GM21515 (cell line): Measurements from ENCODE around the gene AGXT.

ENCODE experiments used
- ATAC-seq: cut with Tn5 transposase; IDR thresholded peaks from one replicate; pipeline ENCODE4 v1.9.1; 2021; ENCODE audit not compliant: unreplicated experiment

AGXT gene

DNA sequence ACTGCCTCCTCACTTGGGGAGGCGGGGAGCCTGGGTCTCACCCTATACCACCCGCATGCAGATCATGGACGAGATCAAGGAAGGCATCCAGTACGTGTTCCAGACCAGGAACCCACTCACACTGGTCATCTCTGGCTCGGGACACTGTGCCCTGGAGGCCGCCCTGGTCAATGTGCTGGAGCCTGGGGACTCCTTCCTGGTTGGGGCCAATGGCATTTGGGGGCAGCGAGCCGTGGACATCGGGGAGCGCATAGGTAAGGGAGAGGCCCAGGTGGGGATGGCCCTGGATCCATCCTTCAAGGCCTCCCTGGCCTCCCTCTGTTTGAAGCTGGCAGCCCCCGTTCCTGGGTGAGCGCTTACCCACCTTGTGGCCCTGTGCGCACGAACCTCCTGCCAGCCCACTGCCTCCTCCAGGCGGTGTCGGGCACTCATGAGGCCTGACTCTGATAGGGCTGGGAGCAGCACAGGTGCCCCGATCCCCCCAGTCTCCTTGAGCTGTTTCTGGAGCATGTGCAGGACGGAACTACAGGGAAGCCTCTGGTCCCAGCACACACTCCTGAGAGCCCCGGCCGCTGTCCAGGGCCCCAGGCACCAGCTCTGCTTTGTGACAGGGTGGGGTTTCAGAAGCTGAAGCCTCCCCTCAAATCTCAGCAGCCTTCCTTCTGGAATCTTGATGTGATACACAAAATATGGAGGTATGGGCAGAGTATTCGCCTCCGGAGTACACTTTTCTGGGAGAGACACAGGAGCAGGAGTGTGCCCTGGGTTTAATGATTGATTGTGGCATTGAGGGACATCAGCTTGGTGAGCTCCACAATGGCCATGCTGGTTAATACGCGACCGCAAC, 708 bp downstream of the AGXT start:
- ATAC-seq, result no peak

DNA sequence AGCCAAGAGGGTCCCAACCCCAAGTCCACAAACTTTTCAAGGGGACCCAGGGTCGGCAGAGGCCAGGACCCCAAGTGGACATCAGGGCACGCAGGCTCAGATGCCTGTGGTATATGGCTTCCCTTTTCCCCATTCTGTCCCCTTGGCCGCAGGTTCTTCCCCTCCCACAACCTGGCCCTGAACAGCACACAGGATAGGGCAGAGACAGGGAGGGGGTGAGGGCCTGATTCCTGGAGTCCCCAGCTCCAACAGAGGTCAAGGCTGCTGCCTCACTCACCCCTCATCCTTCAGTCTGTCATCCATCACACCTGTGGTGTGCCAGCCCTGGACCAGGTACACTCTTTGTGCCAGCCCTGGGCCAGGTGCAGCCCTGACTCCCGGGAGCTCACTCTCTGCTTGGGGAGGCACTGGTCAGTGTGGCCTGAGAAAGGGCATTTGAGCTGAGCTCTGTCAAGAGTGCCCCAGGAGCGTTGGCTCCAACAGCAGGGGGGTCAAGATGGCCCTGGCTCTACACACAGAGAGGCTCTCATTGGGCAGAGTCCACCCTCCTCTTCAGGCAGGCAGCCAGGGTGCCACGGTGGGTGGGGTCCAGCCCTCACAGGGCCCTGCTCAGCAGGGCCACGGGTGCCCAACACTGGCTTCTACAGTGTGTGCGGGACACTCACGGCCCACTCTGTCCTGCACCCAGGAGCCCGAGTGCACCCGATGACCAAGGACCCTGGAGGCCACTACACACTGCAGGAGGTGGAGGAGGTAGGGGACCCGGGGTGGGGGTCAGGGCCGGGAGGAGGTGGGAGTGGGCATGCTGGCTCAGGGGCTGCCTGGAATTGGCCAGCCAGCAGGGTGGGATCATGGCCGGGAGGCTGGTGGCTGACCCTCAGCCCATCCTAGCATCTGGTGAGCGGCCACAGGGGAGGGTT, 1.6 kb downstream of the AGXT start:
- no peak for ATAC-seq

DNA sequence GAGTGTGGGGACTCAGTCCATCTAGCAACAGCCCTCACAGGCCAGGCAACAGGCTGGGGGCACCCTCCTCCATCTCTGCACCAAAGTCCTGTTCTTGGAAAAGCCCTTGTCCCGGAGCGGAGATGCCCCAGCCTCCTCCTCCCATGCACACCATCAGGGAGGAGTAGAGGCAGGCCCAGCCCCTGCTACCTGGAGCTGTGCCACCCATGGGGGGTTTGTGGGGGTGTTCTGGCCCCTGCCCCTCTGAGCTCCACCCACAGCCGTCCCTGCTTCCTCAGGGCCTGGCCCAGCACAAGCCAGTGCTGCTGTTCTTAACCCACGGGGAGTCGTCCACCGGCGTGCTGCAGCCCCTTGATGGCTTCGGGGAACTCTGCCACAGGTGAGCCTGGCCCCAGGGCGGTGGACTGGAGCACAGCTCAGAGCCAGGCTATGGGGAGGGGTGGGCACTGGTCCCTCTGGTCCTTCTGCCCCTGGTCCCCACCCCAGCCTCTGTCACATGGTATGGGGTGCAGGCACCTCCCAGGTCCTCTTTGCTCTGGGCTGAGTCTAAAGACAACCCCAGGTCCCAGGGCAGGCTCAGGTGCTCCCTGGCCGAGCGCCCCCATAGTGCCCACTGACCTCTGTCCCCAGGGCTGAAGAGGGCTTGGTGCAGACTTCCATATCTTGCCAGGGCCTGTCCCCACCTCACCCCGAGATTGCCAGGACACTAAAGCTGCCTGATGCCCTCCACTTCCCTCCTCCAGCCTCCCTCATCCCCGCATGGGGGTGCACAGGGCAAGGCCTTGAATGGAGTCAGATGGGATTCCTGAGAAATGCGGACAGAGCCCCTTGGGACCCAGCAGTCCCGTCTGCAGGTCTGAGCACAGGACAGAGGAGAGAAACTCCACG, 2.7 kb downstream of the AGXT start:
- no peak for ATAC-seq

DNA sequence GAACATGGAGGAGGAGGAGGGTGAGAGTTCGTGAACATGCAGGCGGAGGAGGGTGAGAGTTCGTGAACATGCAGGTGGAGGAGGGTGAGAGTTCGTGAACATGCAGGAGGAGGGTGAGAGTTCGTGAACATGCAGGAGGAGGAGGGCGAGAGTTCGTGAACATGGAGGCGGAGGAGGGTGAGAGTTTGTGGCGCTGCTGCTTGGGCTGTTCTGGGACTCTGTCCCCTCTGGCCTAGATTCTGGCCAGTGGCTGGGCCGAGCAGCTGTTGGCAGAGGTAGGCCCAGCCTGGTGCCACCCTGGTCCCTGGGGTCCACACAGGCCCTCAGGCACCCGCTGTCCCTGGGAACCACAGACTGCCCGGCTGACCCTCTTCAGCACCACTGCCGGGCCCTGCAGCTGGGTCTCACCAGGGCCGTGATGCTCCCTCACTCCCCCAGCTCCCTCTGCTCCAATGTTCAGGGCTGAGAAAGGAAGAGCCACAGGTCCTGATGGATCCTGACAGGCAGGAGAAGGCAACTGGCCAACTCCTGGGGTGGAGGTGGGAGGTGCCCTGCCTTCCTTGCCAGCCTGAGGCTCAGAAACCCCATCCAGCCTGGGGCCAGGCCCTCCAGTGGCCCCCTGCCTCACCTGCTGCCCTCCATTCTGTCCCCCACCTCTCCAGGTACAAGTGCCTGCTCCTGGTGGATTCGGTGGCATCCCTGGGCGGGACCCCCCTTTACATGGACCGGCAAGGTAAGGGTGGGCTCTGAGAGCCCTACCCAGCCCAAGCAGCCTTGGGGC, 3.9 kb downstream of the AGXT start:
- ATAC-seq, result no peak

DNA sequence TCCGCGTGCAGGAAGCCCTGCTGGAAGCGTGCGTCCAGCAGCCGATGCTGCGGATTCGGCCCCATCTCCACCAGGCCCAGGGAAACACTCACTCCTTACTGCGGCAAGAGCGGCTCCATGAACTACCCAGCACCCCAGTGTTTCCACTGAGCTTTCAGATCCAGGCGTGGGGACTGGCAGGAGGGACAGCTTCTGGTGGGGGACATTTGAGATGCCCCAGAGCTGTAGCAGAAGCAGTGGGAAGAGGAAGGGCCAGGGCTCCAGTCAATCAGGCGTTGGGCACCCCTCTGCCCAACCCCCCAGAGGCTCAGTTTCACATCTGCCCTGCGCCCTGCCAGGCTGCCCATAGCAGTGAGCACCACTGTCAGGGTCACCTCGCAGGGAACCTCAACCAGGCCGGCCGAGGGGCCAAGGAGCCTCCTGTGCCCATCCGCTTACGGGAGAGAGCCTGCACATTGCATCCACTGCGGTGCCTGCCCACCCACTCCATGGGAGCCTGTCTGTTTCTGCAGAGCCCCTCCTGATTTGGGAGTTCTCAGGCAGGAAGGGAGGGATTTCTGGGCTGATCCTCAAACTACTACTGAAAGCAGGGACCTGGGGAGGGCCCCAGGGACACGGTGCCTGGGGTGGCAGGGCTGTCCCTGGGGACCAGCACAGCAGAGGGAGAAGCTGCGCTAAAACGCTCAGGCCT, 4.6 kb downstream of the AGXT start:
- no peak for ATAC-seq

DNA sequence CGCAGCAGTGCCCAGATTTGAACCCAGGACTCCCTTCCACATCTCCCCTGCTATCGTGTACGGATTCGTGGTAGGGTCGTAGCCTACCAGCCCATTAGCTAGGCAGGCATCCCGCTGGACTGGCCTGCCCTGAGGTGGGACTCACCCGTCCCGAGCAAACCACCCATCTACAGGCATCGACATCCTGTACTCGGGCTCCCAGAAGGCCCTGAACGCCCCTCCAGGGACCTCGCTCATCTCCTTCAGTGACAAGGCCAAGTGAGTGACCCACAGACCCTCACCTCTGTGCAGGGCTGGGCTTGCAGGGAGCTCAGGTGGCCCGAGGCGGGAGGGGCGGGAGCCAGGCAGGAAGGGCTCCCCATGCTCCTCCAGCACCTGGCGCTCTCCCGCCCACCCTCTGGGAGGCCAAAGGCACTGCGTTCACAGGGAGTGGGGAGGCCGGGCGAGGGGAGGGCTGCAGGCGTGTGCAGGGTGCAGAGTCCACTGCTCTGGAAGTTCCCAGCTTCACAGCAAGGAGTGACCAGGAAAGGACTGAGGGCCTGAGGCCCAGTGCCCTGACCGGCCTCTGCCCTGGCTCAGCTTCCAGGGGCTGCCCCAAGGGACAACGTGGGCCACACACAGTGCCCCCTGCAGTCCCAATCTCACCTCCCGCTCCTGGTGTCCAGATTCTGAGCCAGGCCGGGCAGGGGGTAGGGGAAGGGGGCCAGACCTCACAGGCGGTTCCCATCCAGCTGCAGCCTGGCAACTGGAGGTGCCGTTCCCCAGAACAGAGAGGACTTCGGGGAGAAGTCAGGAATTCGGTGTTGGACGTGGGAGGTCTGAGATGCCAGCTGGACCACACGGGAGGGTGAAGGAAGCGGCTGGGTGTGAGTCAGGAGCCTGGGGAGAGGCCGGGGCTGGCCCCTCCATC, 5.4 kb downstream of the AGXT start:
- no peak for ATAC-seq

DNA sequence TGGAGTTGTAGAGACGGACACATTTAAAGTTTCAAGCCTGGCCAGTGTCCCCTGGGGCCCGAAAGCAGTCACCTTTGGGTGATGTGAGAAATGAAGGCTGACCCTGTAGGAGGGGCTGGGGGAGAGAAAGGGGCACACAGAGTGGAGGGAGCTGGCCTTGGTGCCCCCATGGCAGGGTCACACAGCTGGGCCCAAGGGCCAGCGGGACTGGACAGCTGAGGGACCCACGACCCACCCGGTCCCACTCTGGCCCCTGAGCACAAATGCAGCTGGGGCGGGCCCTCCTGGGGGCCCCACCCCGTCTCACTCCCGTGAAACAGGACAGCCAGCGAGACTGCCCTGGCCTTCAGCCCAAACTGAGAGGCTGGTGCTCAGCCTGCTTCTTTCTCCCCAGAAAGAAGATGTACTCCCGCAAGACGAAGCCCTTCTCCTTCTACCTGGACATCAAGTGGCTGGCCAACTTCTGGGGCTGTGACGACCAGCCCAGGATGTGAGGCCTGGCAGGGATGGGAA, 6.1 kb downstream of the AGXT start:
- ATAC-seq, result no peak

DNA sequence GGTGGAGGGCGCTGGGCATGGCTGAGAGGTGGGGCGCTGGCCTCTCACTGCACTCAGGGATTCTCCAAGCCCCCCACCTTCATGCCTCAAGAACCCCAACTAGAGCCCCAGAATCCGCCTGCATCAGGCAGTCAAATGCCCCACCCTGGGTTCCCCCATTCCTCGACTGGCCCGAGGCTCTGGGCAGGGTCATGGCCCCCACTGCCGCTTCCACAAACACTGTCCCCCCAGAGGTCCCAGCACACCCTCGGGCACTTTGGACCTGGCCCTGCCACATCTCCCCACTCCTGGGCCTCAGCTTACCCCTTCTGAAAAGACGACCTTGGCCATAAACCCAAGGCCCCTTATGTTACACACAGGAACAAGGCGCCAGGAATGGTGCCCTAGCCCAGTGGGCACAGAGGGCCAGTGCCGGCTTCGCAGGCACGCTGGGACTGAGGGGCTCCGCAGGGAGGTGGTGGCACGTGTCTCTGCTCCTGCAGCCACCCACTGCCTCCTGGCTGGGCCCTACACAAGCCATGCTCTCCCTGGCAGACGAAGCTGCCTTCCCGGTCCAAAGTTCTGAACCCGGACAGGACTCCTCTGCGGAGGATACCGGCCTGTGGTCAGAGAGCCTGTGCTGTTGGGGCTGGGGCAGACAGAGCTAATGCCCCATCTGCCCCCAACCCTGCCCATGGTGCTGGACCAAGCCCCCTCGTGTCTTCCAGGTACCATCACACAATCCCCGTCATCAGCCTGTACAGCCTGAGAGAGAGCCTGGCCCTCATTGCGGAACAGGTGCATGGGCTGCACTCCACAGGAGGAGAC, 6.8 kb downstream of the AGXT start:
- no peak for ATAC-seq

DNA sequence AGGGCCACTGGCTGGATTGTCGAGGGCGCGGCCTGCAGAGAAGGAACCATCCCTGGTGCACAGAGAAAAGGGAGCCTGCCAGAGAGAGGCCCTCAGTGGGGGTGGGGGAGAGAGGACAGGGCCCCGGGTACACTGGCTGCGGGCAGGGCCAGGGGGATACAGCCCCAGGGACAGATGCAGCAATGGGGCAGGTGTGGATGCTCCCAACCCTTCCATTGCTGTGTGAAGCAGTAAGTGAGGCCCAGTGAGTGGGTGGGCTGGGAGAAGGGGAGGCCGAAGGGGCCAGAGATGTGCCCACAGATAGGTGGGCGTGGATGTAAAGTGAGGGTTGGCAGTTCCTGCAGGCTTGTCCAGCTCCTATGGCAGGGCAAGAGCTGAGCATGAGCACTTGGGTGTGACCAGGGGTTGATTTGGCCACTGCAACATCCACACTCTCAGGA, 7.4 kb downstream of the AGXT start:
- ATAC-seq, result no peak

DNA sequence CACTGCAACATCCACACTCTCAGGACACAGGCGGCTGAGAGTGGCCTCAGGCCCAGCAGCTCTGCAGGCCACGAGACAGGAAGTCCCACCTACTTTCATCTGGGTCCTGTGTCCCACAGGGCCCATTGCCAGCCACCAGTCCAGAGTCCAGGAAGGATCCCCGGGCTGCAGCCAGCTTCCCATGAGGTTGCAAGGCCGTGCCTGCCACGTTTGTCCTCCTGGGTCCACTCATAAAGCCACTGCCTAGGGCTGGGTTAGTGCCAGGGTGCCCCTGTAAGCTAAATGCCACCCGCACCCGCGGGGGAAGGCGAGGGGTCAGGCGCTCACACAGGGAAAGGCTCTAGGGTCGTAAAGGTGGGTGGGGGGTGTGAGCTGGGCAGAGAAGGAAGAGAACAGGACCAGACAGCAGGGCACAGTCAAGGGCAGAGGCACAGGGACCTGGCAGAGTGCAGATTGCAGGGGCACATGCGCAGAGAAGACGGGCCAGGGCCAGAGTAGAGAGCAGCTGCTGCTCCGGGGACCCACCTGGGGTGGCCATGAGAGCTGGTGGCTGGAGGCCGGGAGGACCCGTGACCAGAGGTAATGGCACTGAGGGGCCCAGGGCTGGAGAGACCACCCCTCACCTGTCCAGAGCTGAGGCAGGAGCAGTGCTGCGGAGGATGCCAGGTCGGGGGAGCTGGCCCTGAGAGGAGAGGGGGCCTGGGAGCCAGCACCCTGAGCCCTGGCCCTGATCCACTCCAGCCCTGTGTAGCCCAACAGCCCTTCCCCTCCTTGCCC, 8.0 kb downstream of the AGXT start:
- ATAC-seq, result no peak

DNA sequence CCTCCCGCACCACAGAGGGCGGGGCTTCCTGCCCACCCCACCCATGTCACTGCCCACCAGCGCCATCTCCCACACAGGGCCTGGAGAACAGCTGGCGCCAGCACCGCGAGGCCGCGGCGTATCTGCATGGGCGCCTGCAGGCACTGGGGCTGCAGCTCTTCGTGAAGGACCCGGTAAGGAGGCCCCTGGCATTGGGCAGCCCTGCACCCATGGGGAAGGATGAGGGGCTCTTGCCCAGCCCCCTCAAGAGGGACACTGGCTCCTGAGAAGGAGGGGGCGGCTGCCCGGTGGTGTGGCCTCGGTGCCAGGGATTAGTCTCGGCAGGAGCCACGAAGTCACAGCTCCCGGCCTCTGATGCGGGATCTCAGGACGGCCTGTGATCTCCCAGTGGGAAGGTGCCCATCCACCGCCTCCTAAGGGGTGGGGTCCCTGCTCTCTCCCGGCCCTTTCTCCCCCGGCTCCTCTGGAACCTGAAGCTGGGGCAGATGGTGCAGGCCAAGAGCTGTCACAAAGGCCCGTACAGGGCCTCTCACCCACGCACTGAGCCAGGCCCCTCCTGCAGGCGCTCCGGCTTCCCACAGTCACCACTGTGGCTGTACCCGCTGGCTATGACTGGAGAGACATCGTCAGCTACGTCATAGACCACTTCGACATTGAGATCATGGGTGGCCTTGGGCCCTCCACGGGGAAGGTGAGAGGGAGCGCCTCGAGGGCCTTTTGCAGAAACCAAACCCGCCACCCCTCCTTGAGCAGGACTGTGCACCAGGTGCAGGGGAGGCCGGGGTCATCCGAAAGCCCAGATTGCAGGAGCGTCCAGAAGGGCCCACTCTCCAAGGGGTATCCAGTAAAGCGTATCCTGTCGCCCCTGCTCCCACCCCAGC, 9.1 kb downstream of the AGXT start:
- no peak for ATAC-seq

DNA sequence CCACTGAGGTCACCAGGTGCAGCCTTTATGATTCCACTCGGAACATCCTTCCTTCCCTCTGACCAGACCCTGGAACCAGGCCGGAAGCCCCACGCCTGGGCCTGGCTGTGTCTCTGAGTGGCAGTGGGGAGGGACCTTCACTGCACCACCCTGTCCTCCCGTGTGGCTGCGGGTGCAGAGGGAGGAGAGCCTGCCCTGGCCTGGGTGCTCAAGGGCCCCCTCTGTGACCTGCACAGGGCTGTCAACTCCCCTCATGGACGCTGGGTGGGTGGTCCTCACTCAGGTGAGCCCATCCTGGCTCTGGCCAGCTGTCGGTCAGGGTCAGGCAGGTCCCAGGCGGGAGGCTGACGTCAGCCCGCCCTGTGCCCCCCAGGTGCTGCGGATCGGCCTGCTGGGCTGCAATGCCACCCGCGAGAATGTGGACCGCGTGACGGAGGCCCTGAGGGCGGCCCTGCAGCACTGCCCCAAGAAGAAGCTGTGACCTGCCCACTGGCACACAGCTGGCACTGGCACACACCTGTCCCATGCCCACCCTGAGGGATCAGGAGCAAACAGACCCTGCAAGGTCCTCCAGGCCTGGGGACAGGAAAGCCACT, 9.8 kb downstream of the AGXT start:
- ATAC-seq, result no peak

DNA sequence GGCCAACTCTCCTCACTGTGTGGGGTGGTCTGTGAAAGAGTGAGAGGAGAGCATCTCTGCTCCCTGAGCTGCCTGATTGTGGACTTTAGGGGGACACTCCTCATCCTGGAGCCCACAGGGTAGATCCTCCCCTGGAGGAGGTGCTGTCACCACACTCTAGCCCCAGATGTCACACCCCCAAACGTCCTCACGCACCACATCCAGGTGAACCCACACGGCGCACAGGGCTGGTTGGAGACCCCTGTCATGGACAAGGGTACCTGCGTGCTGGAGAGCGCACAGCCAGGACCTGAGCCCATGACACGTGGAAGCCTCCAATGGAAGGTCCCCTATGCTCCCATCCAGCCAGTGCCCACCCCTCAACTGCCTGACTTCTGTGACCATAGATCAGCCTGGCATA, 10.5 kb downstream of the AGXT start:
- ATAC-seq, result no peak

DNA sequence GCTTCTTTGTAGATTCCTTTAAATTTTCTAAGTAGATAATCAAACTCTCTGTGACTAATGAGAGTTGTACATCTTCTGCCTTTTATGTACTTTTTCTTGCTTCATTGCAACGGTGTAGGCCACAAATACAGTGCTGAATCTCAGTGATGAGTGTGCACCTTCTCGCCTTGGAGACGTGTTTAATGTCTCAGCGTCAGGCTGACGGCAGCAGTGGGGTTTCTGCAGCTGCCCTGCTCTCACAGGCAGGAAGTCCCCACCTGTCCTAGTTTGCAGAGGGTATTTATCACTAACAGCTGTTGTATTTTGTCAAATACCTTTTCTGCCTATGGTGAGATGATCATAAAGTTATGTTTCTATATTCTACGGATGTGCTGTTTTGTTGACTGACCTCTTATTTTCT, 13.3 kb downstream of the AGXT start:
- no peak for ATAC-seq

DNA sequence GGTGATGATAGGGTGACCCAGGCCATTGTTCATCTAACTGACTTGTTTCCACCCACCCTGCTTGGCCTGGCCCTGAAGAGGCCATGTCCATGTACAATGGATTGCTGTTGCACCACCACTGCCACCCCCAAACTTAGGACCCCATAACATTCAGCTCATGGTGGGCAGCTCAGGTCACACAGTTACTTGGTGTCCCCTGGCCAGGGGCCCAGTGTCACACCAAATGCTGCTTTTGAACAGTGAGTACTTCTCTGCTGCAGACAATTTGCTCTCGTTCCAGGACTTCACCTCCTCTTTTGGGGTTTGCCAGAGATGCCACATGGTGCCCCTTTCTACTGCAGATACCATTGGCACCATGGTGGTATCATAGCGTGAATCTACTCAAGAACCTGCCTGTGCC, 15.6 kb downstream of the AGXT start:
- no peak for ATAC-seq
